Measurements from ENCODE around the gene ACSM4. TPM values are rescaled to one million over a fixed set of nuclear protein-coding genes. Genes with fewer than 3 reads are reported as not detected.

ACSM4 gene
- total and polyA plus RNA-seq, 9 of the 15 experiments (the other 6 are each of a cell fraction or from before 2014, with no cell fraction given): not detected

Other genes with a start within 250 kb of the ACSM4 start
Only the 7 nearest of the 8 such genes appear.
- gene C1R, start 211.6 kb upstream of the ACSM4 start, total RNA-seq (2014; rRNA removed): 0.16 and 1.0 TPM in 2 replicates
- 0.13 and 0.33 TPM in 2 replicates for gene C1R, start 211.6 kb upstream of the ACSM4 start, total RNA-seq (2014; rRNA removed; fragmentation: Illumina TruSeq; extraction: Trizol)
- gene C1R, start 211.6 kb upstream of the ACSM4 start, total RNA-seq (2015; rRNA removed; fragmentation: Illumina TruSeq; extraction: Trizol): 0.14 and 0.19 TPM in 2 replicates
- 0.96 and 1.0 TPM in 2 replicates for gene C1R, start 211.6 kb upstream of the ACSM4 start, total RNA-seq (2021)
- gene C1R, start 211.6 kb upstream of the ACSM4 start, polyA plus RNA-seq (2011; rRNA removed): 0.33 and 0.81 TPM in 2 replicates
- 0.33 and 0.36 TPM in 2 replicates for gene C1R, start 211.6 kb upstream of the ACSM4 start, polyA plus RNA-seq (2014; fragmentation: Illumina TruSeq; extraction: Trizol)
- under 1 TPM in 1 of 2 experiments, not detected in 1; 0.07 TPM for gene C1R, start 211.6 kb upstream of the ACSM4 start, polyA plus RNA-seq (2014; fragmentation: Nextera tagmentation; extraction: Ambion mirVana)
- gene C1R, start 211.6 kb upstream of the ACSM4 start, polyA plus RNA-seq (2014; rRNA removed): 0.11 and 0.53 TPM in 2 replicates
- gene C1RL, start 194.9 kb upstream of the ACSM4 start, total RNA-seq (2014; rRNA removed): 9.5 and 13.6 TPM in 2 replicates
- 3.6 and 5.4 TPM in 2 replicates for gene C1RL, start 194.9 kb upstream of the ACSM4 start, total RNA-seq (2014; rRNA removed; fragmentation: Illumina TruSeq; extraction: Trizol)
- 7.6 and 8.0 TPM in 2 replicates for gene C1RL, start 194.9 kb upstream of the ACSM4 start, total RNA-seq (2015; rRNA removed; fragmentation: Illumina TruSeq; extraction: Trizol)
- gene C1RL, start 194.9 kb upstream of the ACSM4 start, total RNA-seq (2021): 6.9 and 9.1 TPM in 2 replicates
- gene C1RL, start 194.9 kb upstream of the ACSM4 start, polyA plus RNA-seq (2011; rRNA removed): 6.3 and 6.8 TPM in 2 replicates
- gene C1RL, start 194.9 kb upstream of the ACSM4 start, polyA plus RNA-seq (2014; fragmentation: Illumina TruSeq; extraction: Trizol): 7.3 and 8.8 TPM in 2 replicates
- gene C1RL, start 194.9 kb upstream of the ACSM4 start, polyA plus RNA-seq (2014; fragmentation: Nextera tagmentation; extraction: Ambion mirVana): 1 to 10 TPM; 1.4 to 1.9 TPM
- 10.7 and 13.7 TPM in 2 replicates for gene C1RL, start 194.9 kb upstream of the ACSM4 start, polyA plus RNA-seq (2014; rRNA removed)
- gene RBP5, start 175.2 kb upstream of the ACSM4 start, total RNA-seq (2014; rRNA removed): 8.6 and 10.6 TPM in 2 replicates
- 8.1 and 11.4 TPM in 2 replicates for gene RBP5, start 175.2 kb upstream of the ACSM4 start, total RNA-seq (2014; rRNA removed; fragmentation: Illumina TruSeq; extraction: Trizol)
- gene RBP5, start 175.2 kb upstream of the ACSM4 start, total RNA-seq (2015; rRNA removed; fragmentation: Illumina TruSeq; extraction: Trizol): 10.5 and 10.9 TPM in 2 replicates
- 11.1 and 15.7 TPM in 2 replicates for gene RBP5, start 175.2 kb upstream of the ACSM4 start, total RNA-seq (2021)
- 9.1 and 12.0 TPM in 2 replicates for gene RBP5, start 175.2 kb upstream of the ACSM4 start, polyA plus RNA-seq (2011; rRNA removed)
- 18.7 and 22.1 TPM in 2 replicates for gene RBP5, start 175.2 kb upstream of the ACSM4 start, polyA plus RNA-seq (2014; fragmentation: Illumina TruSeq; extraction: Trizol)
- gene RBP5, start 175.2 kb upstream of the ACSM4 start, polyA plus RNA-seq (2014; fragmentation: Nextera tagmentation; extraction: Ambion mirVana): 10 to 100 TPM; 12.1 to 22.5 TPM
- gene RBP5, start 175.2 kb upstream of the ACSM4 start, polyA plus RNA-seq (2014; rRNA removed): 12.2 and 12.5 TPM in 2 replicates
- gene CLSTN3, start 173.7 kb upstream of the ACSM4 start, total RNA-seq (2014; rRNA removed): 7.8 and 11.0 TPM in 2 replicates
- gene CLSTN3, start 173.7 kb upstream of the ACSM4 start, total RNA-seq (2014; rRNA removed; fragmentation: Illumina TruSeq; extraction: Trizol): 6.2 and 6.8 TPM in 2 replicates
- 4.3 and 5.5 TPM in 2 replicates for gene CLSTN3, start 173.7 kb upstream of the ACSM4 start, total RNA-seq (2015; rRNA removed; fragmentation: Illumina TruSeq; extraction: Trizol)
- gene CLSTN3, start 173.7 kb upstream of the ACSM4 start, total RNA-seq (2021): 14.7 and 18.5 TPM in 2 replicates
- 23.2 and 27.0 TPM in 2 replicates for gene CLSTN3, start 173.7 kb upstream of the ACSM4 start, polyA plus RNA-seq (2011; rRNA removed)
- 11.9 and 14.3 TPM in 2 replicates for gene CLSTN3, start 173.7 kb upstream of the ACSM4 start, polyA plus RNA-seq (2014; fragmentation: Illumina TruSeq; extraction: Trizol)
- under 1 TPM; 0.08 to 0.10 TPM for gene CLSTN3, start 173.7 kb upstream of the ACSM4 start, polyA plus RNA-seq (2014; fragmentation: Nextera tagmentation; extraction: Ambion mirVana)
- 11.2 and 17.6 TPM in 2 replicates for gene CLSTN3, start 173.7 kb upstream of the ACSM4 start, polyA plus RNA-seq (2014; rRNA removed)
- gene PEX5, start 114.4 kb upstream of the ACSM4 start, total RNA-seq (2014; rRNA removed): 11.0 and 18.1 TPM in 2 replicates
- gene PEX5, start 114.4 kb upstream of the ACSM4 start, total RNA-seq (2014; rRNA removed; fragmentation: Illumina TruSeq; extraction: Trizol): 13.1 and 13.6 TPM in 2 replicates
- gene PEX5, start 114.4 kb upstream of the ACSM4 start, total RNA-seq (2015; rRNA removed; fragmentation: Illumina TruSeq; extraction: Trizol): 12.9 and 14.0 TPM in 2 replicates
- gene PEX5, start 114.4 kb upstream of the ACSM4 start, total RNA-seq (2021): 25.0 and 26.1 TPM in 2 replicates
- 14.4 and 18.4 TPM in 2 replicates for gene PEX5, start 114.4 kb upstream of the ACSM4 start, polyA plus RNA-seq (2011; rRNA removed)
- gene PEX5, start 114.4 kb upstream of the ACSM4 start, polyA plus RNA-seq (2014; fragmentation: Illumina TruSeq; extraction: Trizol): 16.6 and 20.2 TPM in 2 replicates
- gene PEX5, start 114.4 kb upstream of the ACSM4 start, polyA plus RNA-seq (2014; fragmentation: Nextera tagmentation; extraction: Ambion mirVana): 1 to 10 TPM; 1.4 to 1.5 TPM
- gene PEX5, start 114.4 kb upstream of the ACSM4 start, polyA plus RNA-seq (2014; rRNA removed): 14.8 and 17.3 TPM in 2 replicates
- gene CD163L1, start 140.1 kb downstream of the ACSM4 start, total RNA-seq (2014; rRNA removed): 0.53 and 2.0 TPM in 2 replicates
- 2.1 and 3.2 TPM in 2 replicates for gene CD163L1, start 140.1 kb downstream of the ACSM4 start, total RNA-seq (2014; rRNA removed; fragmentation: Illumina TruSeq; extraction: Trizol)
- gene CD163L1, start 140.1 kb downstream of the ACSM4 start, total RNA-seq (2015; rRNA removed; fragmentation: Illumina TruSeq; extraction: Trizol): 1.5 and 2.6 TPM in 2 replicates
- 1.2 and 1.3 TPM in 2 replicates for gene CD163L1, start 140.1 kb downstream of the ACSM4 start, total RNA-seq (2021)
- 0.39 and 0.72 TPM in 2 replicates for gene CD163L1, start 140.1 kb downstream of the ACSM4 start, polyA plus RNA-seq (2011; rRNA removed)
- gene CD163L1, start 140.1 kb downstream of the ACSM4 start, polyA plus RNA-seq (2014; fragmentation: Illumina TruSeq; extraction: Trizol): 1.1 and 1.5 TPM in 2 replicates
- gene CD163L1, start 140.1 kb downstream of the ACSM4 start, polyA plus RNA-seq (2014; fragmentation: Nextera tagmentation; extraction: Ambion mirVana): 1 to 10 TPM; 5.1 to 9.2 TPM
- 0.54 and 2.5 TPM in 2 replicates for gene CD163L1, start 140.1 kb downstream of the ACSM4 start, polyA plus RNA-seq (2014; rRNA removed)
- gene CD163, start 199.7 kb downstream of the ACSM4 start, total RNA-seq (2014; rRNA removed): not detected in 2 replicates
- 0.03 TPM in 1 of 2 replicates, not detected in the other for gene CD163, start 199.7 kb downstream of the ACSM4 start, total RNA-seq (2014; rRNA removed; fragmentation: Illumina TruSeq; extraction: Trizol)
- not detected in 2 replicates for gene CD163, start 199.7 kb downstream of the ACSM4 start, total RNA-seq (2015; rRNA removed; fragmentation: Illumina TruSeq; extraction: Trizol)
- gene CD163, start 199.7 kb downstream of the ACSM4 start, total RNA-seq (2021): 0.51 and 0.62 TPM in 2 replicates
- gene CD163, start 199.7 kb downstream of the ACSM4 start, polyA plus RNA-seq (2011; rRNA removed): 0.04 TPM in 1 of 2 replicates, not detected in the other
- gene CD163, start 199.7 kb downstream of the ACSM4 start, polyA plus RNA-seq (2014; fragmentation: Illumina TruSeq; extraction: Trizol): not detected in 2 replicates
- not detected for gene CD163, start 199.7 kb downstream of the ACSM4 start, polyA plus RNA-seq (2014; fragmentation: Nextera tagmentation; extraction: Ambion mirVana)
- gene CD163, start 199.7 kb downstream of the ACSM4 start, polyA plus RNA-seq (2014; rRNA removed): not detected in 2 replicates